ENCODE data around the gene GALNT2. TPM values are rescaled to one million over a fixed set of nuclear protein-coding genes. Genes with fewer than 3 reads are reported as not detected.
A peak's percentile ranks its signal among the peaks of the same experiment; 100 is the strongest.

GALNT2 gene
- total and polyA plus RNA-seq, 2 experiments from 2014 or later = 17.8 to 48.3 TPM

- peaks cover 96% of the 10 kb centered on the region for H3K79me2 ChIP-seq (replicated peaks; ENCODE audit: insufficient read depth)
Observed at GRCh38 chr1:230087028-230087716, 20.1 kb downstream of the GALNT2 start.

GRCh38 chr1:230087717-230088105 is 20.7 kb downstream of the GALNT2 start:
- Mint-ChIP-seq H3K4me3 (no peak overlapping the region), H3K27me3 (ENCODE audit: insufficient read depth, low read depth, poor library complexity) (peaks cover 3% of the 10 kb centered on the region), H3K9me3 (peaks cover 9% of the 10 kb centered on the region), H3K27ac (no peak overlapping the region), H3K4me1 (peaks cover 34% of the 10 kb centered on the region), H3K36me3 (ENCODE audit: low read depth) (peaks cover 13% of the 10 kb centered on the region)
- H2AFZ ChIP-seq = no peak overlapping the region
- H3F3A ChIP-seq (replicated peaks; ENCODE audit: low read depth) = peaks cover 4% of the 10 kb centered on the region
- no peaks in the 10 kb centered on the region for H3K9me2 ChIP-seq (ENCODE audit: insufficient read depth)
- peaks cover 16% of the 10 kb centered on the region for H3K4me1 ChIP-seq (ENCODE audit: insufficient read depth)
- H3K27ac ChIP-seq (ENCODE audit: low read depth) = no peak overlapping the region
- no peak for DNase-seq (ENCODE audit: low spot score)
- H3K27me3 ChIP-seq (ENCODE audit: insufficient read depth) = no peaks in the 10 kb centered on the region
- H3K4me3 ChIP-seq = no peak overlapping the region
- H3K36me3 ChIP-seq (ENCODE audit: insufficient read depth) = no peaks in the 10 kb centered on the region; the same call in 1 of the 2 replicates
- H4K20me1 ChIP-seq (replicated peaks; ENCODE audit: insufficient read depth) = peaks cover 18% of the 10 kb centered on the region
- peaks cover 96% of the 10 kb centered on the region for H3K79me2 ChIP-seq (replicated peaks; ENCODE audit: insufficient read depth)
- ATAC-seq = no peak
- no peak overlapping the region for H3K4me2 ChIP-seq
- TF ChIP-seq JUNB (IDR thresholded peaks at IDR 0.05; ENCODE audit: unreplicated experiment) (no peak), REST (IDR thresholded peaks at IDR 0.05; ENCODE audit: unreplicated experiment) (no peak), POLR2AphosphoS5 (IDR thresholded peaks at IDR 0.05; ENCODE audit: low read depth) (no peak), EZH2 (IDR thresholded peaks at IDR 0.05; ENCODE audit: low read depth, unreplicated experiment) (no peak), STAT1 (IDR thresholded peaks at IDR 0.05; ENCODE audit: unreplicated experiment) (no peak), CTCF (conservative IDR thresholded peaks at IDR 0.05; ENCODE audit: low read depth in 2 of 2) (no peak)

More at GRCh38 chr1:230087028-230087716, 20.1 kb downstream of the GALNT2 start:
- Histone ChIP-seq H2AFZ (no peak overlapping the region), H3K27me3 (ENCODE audit: insufficient read depth) (no peaks in the 10 kb centered on the region), H3F3A (replicated peaks; ENCODE audit: low read depth) (peaks cover 8% of the 10 kb centered on the region), H3K9me2 (ENCODE audit: insufficient read depth) (no peaks in the 10 kb centered on the region), H3K4me1 (ENCODE audit: insufficient read depth) (peaks cover 16% of the 10 kb centered on the region), H3K4me3 (no peak overlapping the region), H4K20me1 (replicated peaks; ENCODE audit: insufficient read depth) (peaks cover 18% of the 10 kb centered on the region), H3K27ac (ENCODE audit: low read depth) (no peak overlapping the region), H3K36me3 (ENCODE audit: insufficient read depth) (no peaks in the 10 kb centered on the region; the same call in 1 of the 2 replicates), H3K4me2 (no peak overlapping the region)
- Mint-ChIP-seq H3K4me1 (peaks cover 34% of the 10 kb centered on the region), H3K36me3 (ENCODE audit: low read depth) (peaks cover 19% of the 10 kb centered on the region), H3K4me3 (no peak overlapping the region), H3K27me3 (ENCODE audit: insufficient read depth, low read depth, poor library complexity) (peaks cover 3% of the 10 kb centered on the region), H3K9me3 (peaks cover 12% of the 10 kb centered on the region), H3K27ac (no peak overlapping the region; the same call in 1 of the 2 replicates)
- ATAC-seq (peak; percentile 46), DNase-seq (ENCODE audit: low spot score) (no peak)
- no peak for TF ChIP-seq CREB1 (CRISPR knock-in tag; IDR thresholded peaks at IDR 0.05; ENCODE audit: low read depth)
- TF ChIP-seq ZNF114 (CRISPR knock-in tag; IDR thresholded peaks at IDR 0.05) = no peak
- TF ChIP-seq ETS1 (IDR thresholded peaks at IDR 0.05) = no peak
- no peak for TF ChIP-seq JUNB (IDR thresholded peaks at IDR 0.05; ENCODE audit: unreplicated experiment)
- no peak for TF ChIP-seq EZH2 (IDR thresholded peaks at IDR 0.05; ENCODE audit: low read depth, unreplicated experiment)
- peak in 1 of 2 experiments; percentile 25; a peak in 1 of 4 replicates for TF ChIP-seq CTCF (conservative IDR thresholded peaks at IDR 0.05; ENCODE audit: low read depth in 2 of 2)
- TF ChIP-seq STAT1 (IDR thresholded peaks at IDR 0.05; ENCODE audit: unreplicated experiment) = no peak

All from GM23338 (cell line).